Measurements from ENCODE around the gene LRRC32.

Gene LRRC32

DNA sequence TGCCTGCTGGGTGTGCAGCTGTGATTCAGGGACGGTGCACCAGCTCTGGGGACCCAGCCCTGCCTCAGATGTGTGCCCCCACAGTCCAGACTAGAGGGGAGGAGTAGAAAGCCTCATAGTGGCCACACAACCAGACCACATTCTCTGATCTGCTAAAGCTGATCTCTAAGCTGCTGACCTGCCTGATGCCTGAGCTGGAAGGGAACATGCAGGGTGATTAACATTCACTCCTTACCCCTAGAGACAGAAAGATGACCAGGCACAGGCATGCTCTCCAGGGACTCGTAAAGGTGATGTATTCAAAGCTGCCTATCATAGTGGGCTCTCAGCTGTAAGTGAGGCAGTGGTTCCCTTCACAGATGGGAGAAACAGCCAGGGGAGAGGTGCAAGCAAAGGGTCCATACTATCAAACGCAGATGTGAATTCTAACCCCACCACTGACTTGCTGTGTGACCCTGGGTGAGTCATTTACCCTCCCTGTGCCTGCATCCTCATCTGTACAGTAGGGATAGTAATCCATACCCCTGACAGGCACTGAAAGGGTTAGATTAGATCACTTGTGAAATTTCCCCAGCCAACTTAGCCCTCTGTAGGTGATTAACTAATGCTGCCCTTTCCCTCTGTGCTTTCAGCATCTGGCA, 29.0 kb upstream of the LRRC32 start:
- peak; percentile 40 for DNase-seq

DNA sequence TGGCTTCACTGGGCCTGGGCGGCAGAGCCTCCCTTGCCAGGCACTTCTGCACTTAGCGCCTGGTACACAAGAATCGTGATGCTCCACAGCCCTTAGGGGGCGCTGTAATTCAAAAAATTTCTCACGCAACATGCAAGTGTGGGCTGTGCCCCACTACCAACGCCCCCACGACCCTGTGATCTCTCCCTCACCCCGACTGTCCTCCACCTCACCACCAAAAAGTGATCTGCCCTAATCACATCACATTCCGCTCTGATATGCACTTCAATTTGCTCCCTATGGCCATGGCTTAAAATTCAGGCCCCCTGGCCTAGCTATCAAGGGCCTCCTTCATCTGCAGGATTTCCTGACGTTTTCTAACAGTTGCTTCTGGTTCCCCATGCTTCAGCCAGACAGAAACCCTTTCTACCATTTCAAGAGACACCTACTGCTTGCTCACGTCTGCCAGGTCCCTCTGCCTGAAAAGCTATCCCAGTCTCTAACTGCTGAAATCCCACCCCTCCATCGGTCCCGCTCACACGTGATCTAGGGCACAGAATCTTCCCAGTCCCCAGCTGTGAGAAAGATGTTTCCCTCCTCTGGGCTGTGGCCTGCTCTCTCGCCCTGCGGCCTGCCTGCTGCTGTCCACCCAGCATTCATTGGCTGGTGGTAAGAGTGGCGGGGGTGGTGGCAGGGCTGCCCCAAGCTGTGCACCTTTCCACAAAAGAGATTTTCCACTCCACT, 27.9 kb upstream of the LRRC32 start:
- no peak for DNase-seq

DNA sequence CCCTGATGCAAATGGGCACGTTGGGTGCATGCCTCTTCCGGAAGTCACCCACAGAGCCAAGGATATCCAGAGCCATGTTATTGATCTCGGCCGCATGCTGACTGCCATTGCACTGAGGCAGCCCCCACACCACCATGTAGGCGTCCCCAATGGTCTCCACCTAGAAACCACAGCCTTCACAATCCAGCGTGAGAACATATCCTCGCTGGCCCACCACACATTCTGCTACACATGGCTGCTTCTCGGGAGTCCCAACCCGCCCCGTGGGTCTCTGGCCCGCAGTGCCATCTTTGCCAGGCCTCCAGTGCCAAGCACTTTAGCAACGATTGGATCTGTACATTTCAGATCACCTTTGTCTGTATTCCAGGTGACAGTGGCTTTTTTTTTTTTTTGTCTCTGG, 26.2 kb upstream of the LRRC32 start:
- no peak for DNase-seq

DNA sequence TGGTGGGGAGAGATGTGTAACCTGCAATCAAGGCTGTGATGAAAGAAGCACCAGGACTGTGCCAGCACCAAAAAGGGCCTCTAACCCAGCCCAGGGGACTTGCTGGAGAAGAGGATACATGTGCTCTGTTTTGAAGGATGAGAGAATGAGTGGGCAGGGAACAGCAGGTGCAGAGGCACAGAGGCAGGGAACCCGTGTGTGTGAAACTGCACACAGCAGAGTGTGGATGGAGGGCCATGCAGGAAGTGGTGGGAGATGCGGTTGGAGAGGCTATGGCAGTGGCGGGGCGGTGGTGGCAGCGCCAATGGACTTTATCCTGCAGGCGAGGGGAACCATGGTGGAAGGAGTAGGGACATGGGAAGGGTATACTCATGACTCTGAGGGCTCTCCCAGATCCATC, 25.2 kb upstream of the LRRC32 start:
- DNase-seq: no peak

DNA sequence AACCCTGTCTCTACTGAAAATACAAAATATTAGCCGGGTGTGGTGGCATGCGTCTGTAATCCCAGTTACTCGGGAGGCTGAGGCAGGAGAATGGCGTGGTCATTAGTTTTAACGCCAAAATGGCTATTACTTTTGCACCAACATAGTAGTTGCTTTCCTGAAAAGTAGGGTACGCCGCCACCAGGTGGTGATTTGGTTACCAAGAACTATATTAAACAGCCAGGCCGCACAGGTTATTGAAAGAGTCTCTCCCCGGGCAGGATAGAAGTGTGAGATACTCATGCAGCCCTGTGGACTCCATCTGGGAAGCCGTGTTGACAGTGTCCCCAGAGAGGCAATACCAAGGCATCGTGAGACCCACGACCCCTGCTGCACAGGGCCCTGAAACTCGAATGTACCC, 24.6 kb upstream of the LRRC32 start:
- no peak for DNase-seq

DNA sequence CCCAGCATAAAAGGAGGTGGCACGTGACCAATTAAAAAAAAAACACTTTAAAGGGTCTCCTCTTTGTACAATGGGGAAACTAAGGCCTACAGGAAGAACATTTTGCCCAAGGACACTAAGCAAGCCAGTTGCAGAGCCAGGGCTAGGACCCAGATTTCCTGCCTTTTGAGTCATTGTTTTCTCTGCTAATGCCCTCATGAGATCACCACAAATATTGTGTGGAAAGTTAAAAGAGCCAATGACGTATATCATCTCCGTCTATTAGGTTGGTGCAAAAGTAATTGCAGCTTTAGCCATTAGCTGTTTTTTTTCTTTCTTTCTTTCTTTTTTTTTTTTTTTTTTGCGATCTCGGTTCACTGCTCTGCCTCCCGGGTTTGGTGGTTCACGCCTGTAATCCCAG, 24.1 kb upstream of the LRRC32 start:
- DNase-seq: peak; percentile 14

DNA sequence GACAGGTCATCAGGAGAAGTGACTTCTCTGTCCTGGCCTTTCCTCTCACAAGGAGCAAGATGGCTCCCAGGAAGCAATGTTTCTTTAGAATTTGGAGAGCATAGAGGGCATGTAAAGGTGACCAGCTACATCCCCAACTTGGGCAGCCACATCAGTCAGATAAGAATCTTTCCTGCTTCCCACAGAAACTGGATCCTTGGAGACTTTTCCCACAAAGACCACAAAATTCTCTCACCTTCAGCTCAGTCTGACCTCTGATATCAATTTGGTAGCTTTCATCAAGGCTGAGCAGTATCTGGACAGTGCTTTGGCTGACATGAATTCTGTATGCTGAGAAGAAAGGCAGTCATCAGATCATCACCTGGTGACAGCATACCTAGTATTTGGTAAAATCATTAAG, 23.3 kb upstream of the LRRC32 start:
- no peak for DNase-seq

DNA sequence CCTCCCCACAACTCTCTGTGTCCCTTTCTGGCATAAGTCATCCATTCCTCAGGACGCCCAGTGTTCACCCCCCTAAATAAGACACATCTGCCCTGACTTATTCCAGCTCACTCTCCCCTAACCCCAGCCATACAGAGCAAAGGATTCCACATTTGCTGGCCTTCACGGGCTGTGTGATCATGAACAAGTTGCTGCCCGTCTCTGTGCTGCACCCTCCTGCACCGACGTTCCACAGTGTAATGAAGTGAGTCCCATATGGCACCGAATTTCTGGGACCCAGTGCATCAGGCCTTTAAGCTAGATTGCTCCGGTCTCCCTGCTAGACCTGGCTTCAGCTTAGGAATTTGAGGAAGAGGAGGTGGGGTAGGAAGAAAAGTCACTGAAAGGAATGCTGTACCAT, 22.4 kb upstream of the LRRC32 start:
- no peak for DNase-seq

DNA sequence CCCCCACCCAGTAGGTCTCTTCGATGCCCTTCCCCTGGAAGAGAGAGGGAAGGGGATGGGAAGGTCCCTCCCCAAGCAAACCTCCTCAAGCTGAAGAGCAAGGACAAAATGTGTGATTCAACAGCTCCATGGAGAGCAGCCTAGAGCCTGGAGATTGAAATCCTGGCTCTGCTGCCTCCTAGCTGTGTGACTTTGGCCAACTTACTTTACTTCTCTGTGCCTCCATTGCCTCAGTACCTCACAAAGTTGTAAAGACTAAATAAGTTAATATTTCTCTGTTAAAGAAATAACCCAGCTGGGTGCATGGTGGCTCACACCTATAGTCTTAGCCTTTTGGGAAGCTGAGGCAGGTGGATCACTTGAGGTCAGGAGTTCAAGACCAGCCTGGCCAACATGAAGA, 21.1 kb upstream of the LRRC32 start:
- DNase-seq: no peak

DNA sequence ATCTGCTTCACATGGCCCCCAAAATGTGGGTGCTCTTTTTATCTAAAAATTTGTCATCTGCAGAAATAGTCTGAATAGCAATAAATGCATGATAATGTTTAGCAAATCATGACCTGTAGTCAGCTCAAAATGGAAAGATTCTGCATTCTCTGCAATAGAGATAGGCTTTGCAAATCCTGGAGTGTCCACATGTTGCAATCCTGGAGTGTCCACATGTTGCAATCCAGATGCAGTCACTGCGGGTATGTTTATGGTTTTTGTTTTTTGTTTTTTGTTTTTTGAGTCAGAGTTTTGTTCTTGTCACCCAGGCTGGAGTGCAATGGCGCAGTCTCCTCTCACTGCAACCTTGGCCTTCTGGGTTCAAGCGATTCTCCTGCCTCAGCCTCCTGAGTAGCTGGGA, 20.2 kb upstream of the LRRC32 start:
- no peak for DNase-seq

DNA sequence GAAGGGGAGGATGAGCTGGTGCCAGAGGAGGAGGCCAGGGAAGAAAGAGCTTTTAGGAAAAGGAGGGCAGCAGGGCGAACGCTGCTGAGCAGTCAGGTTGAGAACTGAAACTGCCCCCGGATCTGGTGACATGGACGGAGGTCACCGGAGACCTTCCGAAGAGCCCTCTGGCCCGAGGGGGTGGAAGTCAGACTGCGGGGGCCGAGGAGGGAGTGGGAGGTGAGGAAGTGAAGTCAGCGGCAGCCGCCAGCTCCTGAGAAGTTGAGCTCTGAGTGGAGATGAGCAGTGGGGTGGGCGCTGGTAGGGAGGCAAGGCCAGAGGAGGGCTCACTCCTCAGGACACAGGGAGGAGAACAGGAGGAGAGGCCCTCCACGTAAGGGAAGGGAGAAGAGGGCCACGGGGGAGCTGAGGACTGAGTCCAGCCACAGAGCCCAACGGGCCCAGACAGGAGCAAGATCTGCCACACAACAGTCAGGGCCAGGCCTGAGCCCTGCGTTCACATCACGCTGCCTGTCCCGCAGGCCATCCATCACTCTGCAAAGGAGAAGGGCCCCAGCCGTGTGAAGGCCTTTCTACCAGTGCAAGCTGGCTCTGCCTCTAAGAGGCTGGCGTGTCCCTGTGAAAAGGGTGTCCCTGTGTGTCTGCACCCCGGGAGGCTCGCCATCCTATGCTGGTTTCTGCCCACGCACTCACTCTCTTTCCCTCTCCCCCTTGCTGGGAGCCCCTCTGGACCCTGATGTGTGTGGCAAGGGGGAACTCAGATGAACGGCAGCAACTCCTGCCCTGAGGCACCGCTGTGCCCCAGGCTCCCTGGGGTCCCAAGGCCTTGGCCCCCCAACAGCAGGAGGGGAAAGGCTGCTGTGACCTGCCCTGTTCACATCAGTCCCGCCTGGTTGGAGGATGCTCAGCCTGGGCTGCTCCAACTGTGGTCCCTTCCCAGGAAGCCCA, 19.0 kb upstream of the LRRC32 start:
- DNase-seq: no peak

DNA sequence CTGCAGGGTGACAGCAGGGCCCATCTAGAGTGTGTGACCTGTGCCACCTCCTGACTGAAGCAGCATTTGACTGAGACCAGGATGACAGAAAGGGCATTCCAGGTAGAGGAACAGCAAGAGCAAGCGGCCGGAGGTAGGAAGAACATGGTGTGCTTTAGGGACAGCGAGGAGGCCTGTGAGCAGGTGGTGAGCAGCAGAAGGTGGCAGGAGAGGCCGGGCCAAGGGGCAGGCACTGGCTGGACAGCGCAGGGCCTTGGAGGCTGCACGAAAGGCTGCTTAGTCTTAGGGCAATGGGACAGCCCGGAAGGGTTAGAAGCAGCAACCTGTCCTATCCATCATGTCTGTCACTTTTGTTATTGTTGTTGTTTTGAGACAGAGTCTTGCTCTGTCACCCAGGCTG, 17.6 kb upstream of the LRRC32 start:
- DNase-seq: no peak

DNA sequence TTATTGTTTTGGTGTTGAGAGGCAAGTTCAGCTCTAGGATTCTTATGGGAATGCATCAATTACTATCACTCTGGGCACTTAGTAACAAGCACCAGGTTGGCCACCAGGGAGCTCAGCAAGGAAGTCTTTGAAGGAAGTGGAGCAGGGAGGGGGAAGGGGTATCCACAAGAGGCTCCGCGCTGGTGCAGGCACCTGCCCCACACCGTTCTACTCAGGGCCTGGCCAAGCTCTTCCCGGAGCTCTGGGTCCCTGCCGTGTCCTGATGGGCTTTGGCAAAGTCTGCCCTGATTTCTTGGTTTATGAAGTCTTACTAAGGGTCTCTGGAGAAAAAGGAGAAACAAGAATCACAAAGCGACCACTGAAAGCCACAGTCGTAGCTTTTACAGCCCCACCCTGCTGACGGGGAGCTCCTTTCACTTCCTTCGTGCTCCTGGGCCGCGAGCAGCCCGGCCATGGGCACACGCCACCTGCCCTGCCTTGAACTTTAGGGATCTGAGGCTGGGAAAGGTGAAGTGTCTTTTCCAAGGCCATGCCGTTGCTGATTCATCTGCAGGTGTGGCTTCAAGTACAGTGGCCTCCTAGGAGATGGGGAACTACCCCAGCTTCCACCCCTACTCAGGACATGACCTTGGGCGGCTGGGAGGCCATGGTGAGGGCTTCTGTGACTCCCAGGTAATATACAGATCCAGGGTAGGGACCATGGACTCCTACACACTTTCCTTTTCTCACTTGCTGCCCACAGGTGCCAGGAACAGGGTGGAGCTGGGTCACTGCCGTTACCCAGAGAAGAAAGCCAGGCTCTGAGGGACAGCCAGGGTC, 15.9 kb upstream of the LRRC32 start:
- DNase-seq: no peak

DNA sequence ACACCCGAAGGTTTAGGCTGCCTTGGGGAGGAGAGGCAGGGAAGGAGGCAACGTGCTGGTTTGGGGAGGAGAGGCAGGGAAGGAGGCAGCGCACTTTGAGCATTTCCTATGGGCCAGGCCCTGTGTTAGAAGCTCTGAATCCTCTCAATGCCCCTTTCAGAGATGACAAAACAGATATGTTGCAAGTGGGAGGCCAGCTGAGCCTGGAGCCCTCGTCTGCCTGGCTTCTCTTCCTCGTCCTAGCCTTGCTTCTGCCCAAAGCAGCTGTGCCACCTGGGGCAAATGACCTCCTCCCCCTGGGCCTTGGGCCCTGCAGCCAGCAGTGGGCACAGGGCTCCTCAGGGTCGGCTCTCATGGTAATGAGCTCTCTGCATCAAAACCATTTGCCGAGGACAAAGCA, 15.3 kb upstream of the LRRC32 start:
- no peak for DNase-seq

DNA sequence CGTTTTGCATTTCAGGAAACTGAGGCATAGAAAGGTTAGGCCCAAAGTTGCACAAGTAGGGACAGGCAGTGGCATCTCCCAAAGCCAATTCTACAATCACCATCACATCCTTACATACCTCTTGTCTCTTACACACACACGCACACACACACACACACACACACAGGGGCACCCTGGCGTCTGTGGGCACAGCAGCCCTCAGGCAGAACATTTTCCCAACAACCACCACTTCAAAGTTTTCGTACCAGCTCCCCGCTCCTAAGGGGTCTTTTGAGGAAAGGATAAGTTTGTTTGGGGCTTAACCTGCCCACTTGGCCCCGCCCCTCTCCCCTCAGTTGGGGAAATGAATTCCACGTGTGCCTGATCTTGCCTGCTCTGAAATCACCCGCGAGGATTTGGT, 14.7 kb upstream of the LRRC32 start:
- no peak for DNase-seq

DNA sequence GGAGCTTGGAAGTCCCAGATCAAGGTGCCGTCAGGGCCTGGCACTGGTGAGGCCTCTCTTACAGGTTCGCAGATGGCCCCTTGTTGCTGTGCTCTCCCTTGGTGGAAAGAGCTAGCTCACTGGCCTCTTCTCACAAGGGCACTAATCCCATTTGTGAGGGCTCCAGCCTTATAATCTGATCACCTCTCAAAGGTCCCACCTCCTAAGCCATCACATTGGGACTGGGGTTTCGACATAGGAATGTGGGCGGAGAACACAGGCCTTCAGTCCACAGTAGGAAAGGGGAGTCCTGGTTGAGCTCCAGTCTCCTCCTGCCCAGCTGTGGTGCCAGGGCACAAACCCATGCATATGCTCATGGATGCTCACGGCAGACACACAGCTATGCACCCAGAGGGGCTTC, 14.0 kb upstream of the LRRC32 start:
- no peak for DNase-seq

DNA sequence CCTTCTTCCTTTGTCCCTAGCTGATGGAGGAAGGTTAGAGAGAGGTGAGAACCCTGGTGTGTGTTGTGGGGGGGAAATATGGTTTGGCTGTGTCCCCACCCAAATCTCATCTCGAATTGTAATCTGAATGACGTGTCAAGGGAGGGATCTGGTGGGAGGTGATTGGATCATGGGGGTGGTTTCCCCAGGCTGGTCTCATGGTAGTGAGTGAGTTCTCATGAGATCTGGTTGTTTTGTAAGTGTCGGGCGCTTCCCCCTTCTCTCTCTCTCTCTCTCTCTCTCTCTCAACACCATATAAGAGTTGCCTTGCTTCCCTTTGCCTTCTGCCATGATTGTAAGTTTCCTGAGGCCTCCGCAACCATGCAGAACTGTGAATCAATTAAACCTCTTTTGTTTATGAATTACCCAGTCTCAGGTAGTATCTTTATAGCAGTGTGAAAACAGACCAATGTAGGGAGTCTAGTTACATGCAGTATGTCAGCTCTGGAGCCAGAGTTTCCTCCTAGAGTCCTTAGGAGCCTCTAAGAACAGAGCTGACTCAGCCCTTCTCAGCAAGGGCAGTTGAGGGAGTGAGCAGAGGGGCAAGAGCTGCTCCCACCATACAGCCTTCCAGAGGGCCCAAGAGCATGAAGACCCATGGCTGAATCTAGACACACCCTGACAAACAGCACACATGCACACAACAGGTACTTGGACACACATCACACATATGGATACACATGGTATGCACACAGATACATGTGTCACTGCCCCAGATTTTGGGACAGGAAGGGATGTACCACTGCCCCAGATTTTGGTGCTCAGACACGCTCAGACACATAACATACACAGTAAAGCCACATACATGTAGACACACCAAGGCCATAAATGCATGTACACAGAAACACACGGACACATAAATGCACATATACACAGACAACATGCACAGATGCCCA, 12.9 kb upstream of the LRRC32 start:
- DNase-seq: no peak

DNA sequence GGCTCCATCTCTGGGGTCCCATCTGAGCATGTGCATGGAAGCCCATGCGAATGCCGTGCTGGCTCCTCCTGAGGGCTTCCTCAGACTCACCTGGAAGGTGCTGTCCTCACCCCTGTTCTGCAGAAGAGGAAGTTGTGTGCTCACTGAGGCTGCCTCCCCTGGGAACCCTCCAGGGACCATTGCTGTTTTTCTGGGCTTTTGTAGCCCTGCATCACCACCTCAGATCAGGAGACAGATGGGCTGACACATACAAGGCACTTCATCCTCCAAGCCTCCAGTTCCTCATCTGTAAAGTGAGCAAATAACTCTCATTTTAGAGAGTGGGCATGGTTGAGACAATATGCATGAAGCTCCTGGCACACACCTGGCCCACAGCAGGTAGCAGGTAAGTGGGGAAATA, 12.1 kb upstream of the LRRC32 start:
- DNase-seq: no peak

DNA sequence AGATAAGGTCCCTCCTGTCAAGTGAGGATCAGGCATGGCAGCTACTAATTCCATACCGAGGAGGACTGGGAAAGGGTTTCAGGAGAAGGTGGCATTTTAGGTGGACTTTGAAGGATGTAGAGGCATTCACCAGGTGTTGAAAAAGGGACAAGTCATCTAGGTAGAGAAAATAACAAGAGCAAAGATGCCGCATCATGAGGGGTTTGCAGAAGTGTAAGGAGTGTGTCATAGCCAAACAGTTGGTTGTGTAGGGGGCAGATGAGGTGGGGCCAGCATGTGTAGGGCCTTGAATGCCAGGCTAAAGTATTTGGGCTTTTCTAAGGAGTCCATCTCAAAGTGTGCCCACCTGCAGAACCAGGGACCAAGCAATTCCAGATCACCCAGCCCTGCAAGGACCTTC, 11.6 kb upstream of the LRRC32 start:
- DNase-seq: no peak

DNA sequence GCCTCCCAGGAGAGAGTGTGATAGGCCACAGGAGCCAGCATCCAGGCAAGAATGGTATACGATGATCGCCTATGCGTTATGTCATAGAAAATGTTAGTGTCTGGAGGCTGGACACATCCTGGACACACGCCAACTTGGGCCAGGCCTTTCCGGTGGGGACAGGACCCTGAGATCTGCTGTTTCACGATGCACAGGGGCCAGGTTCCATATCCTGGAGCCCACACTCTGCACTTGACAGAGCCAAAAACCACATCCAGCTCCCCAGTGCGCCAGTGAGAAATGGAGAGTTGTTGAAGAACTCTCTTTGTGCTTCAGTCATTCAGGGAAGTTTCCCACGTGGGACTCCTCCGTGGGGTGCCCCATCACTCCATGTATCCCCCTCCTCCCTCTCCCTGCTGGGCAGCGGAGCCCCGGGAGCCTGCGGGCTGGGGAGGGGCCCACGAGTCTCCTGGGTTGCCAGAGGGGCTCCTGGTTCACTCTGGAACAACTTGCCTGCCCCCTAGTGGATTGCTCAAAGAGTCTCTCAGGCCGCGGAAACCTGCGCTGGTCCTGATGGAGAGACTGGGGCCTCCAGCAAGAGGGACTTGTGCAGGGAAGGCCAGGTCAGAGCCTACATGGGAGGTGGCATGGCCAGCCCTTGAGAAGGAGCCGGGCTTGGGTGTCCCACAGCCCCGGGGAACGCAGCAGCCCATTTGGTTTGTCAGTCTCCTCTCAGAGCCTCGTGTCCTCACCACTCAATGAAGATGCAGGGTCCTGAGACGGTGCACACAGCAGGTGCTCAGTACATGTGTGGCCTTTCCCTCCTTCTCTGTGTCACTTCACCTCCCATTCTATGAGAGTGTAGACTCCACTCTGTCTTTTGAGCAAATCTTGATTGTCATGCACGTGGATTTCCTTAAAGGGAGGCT, 10.2 kb upstream of the LRRC32 start:
- DNase-seq: peak; percentile 53

DNA sequence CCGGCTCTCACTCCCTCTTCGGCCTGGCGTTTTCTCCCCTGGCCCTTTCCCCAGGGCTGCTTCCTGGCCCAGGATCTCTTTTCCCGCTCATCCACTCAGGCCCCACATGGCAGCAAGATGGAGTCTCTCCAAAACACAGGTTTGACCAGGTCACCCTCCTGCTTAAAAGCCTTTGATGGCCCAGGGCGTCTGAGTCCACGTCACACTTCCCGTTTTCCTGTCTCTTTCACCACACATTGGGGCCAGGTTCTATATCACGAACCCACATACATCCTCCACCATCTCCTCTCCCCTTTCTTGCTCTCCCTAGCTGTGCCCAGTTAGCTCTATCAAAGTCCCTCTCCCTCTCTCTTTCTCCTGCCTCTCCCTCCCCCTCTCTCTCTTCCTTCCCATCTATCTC, 7.8 kb upstream of the LRRC32 start:
- DNase-seq: no peak
